Measurements from ENCODE around the gene RNF213.

RNF213 gene

GRCh38 chr17:80424878-80425765 is 164.5 kb downstream of the RNF213 start:
- no peak for DNase-seq

GRCh38 chr17:80425835-80426426 is 165.3 kb downstream of the RNF213 start:
- DNase-seq: no peak

GRCh38 chr17:80426671-80427326 is 166.1 kb downstream of the RNF213 start:
- DNase-seq: peak; percentile 59

- no peak for DNase-seq
Observed at GRCh38 chr17:80427366-80428282, 167.0 kb downstream of the RNF213 start.

- DNase-seq: no peak
Observed at GRCh38 chr17:80428363-80428762, 167.7 kb downstream of the RNF213 start.

- DNase-seq: no peak
Observed at GRCh38 chr17:80428796-80429195, 168.1 kb downstream of the RNF213 start.

GRCh38 chr17:80429356-80430275 is 169.0 kb downstream of the RNF213 start:
- DNase-seq: no peak

GRCh38 chr17:80430446-80431245 is 170.0 kb downstream of the RNF213 start:
- DNase-seq: no peak

- DNase-seq: no peak
Observed at GRCh38 chr17:80431246-80432195, 170.9 kb downstream of the RNF213 start.

- no peak for DNase-seq
Observed at GRCh38 chr17:80432350-80432955, 171.8 kb downstream of the RNF213 start.

GRCh38 chr17:80432961-80433550 is 172.4 kb downstream of the RNF213 start:
- no peak for DNase-seq

- DNase-seq: no peak
Observed at GRCh38 chr17:80433916-80434666, 173.4 kb downstream of the RNF213 start.

- DNase-seq: no peak
Observed at GRCh38 chr17:80437532-80437931, 176.9 kb downstream of the RNF213 start.

- DNase-seq: no peak
Observed at GRCh38 chr17:80438806-80439205, 178.2 kb downstream of the RNF213 start.

- DNase-seq: no peak
Observed at GRCh38 chr17:80439499-80439898, 178.8 kb downstream of the RNF213 start.

- DNase-seq: peak; percentile 47
Observed at GRCh38 chr17:80441133-80441578, 180.5 kb downstream of the RNF213 start.

- DNase-seq: no peak
Observed at GRCh38 chr17:80441598-80442322, 181.1 kb downstream of the RNF213 start.

Measured in fibroblast of upper back skin (primary cell).